Body of pancreas (tissue), 4 donors: ENCODE measurements around the gene PIWIL4.

Source experiments
- POLR2A ChIP-seq, 3 donors: fragments of 450-650 bp; IDR thresholded peaks; one replicate each; pipeline ENCODE4 v1.6.1; 2016; ENCODE audit warnings: antibody characterized with exemption in 3 of 3, mild to moderate bottlenecking in 2 of 3
- TF ChIP-seq, protein P1 (sequence below), 7 experiments: fragments of 450-650 bp in 4 of 7; fragments of 200-600 bp in 3 of 7; sonication (generic) in 3 of 7; IDR thresholded peaks; one replicate each; pipeline ENCODE4 v1.5.1; 2016 to 2019; ENCODE audit warnings: antibody characterized with exemption in 7 of 7

DNA sequence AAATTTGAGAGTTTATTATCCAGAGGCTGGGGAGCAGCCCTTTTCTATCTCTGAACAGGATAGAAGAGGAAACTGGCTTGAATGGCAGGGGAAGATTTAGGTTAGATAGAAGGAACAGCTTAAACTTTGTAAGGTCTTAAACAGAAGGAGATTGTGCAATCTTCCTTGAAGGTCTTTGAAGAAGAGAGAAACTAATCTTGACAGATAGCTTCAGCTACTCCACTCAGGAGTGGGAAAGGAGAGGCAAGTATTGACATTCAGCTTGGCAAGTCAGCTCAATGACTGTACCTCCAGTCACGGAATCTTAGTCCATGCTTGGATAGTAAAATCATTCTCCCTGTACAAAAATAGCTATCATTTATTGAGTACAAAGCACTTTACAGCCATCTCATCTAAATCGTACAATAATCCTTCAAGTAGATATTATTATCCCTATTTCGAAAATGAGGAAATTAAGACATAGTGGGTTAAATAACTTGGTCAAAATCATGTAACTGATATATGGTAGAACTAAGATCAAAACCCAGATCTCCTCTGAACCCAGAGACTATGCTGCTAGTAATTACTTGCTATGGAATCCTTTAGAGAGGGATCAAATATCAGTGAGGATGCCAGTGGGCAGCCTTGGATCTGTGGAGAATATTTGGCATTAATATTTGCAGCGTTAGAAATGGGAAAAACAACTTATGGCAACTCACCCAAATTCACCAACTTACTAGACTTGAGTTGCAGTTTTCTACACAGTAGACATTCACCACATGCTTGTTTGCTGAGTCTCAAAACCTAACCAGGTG lies 40.3 kb upstream of the PIWIL4 start:
- TF ChIP-seq, protein P1, sequence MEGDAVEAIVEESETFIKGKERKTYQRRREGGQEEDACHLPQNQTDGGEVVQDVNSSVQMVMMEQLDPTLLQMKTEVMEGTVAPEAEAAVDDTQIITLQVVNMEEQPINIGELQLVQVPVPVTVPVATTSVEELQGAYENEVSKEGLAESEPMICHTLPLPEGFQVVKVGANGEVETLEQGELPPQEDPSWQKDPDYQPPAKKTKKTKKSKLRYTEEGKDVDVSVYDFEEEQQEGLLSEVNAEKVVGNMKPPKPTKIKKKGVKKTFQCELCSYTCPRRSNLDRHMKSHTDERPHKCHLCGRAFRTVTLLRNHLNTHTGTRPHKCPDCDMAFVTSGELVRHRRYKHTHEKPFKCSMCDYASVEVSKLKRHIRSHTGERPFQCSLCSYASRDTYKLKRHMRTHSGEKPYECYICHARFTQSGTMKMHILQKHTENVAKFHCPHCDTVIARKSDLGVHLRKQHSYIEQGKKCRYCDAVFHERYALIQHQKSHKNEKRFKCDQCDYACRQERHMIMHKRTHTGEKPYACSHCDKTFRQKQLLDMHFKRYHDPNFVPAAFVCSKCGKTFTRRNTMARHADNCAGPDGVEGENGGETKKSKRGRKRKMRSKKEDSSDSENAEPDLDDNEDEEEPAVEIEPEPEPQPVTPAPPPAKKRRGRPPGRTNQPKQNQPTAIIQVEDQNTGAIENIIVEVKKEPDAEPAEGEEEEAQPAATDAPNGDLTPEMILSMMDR (IDR thresholded peaks at IDR 0.05): no peak
- no peak for TF ChIP-seq POLR2A (IDR thresholded peaks at IDR 0.05)
